ENCODE data around the gene COMP.

Gene COMP

DNA sequence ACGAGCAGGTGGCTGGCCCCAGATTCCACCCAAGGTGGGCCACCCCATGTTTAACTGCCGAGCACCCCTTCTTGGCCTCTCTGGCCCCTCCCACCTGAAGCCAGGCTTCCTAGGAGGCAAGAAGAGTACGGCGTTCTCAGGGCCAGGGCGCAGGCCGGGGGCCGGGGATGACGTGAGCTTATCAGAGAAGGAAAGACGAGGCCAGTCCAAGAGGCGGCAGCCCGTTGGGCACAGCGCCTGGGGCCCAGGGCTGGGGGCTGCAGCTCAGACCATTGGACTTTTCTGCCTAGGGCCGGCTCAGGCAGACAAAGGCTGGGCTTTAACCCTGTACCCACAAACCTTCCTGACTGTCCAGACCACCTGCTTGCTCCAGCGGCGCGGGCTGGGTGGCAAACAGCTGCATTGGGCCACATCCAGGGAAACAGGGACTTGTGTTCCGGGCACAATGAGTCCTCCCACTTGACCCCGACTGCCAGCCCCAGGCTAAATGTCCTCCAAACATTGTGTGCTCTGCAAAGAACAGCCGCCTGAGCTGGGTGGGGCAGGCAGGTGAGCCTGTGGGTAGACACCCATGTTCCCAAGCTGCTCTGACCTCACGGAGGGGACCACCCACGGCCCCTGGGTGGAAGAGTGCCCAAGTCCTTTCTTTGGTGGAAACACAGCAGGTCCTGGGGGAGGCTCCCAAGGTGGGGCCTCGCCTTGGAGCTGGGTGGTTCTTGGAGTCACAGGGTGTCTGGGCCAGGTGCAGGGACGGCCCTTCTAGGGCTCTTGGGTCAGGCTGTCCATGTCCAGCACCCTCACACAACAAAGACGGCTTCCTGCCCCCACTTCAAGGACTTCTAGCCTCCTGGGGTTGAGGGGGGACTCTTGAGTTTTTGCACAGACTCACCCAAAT lies 21.9 kb downstream of the COMP start:
- no peak for DNase-seq

DNA sequence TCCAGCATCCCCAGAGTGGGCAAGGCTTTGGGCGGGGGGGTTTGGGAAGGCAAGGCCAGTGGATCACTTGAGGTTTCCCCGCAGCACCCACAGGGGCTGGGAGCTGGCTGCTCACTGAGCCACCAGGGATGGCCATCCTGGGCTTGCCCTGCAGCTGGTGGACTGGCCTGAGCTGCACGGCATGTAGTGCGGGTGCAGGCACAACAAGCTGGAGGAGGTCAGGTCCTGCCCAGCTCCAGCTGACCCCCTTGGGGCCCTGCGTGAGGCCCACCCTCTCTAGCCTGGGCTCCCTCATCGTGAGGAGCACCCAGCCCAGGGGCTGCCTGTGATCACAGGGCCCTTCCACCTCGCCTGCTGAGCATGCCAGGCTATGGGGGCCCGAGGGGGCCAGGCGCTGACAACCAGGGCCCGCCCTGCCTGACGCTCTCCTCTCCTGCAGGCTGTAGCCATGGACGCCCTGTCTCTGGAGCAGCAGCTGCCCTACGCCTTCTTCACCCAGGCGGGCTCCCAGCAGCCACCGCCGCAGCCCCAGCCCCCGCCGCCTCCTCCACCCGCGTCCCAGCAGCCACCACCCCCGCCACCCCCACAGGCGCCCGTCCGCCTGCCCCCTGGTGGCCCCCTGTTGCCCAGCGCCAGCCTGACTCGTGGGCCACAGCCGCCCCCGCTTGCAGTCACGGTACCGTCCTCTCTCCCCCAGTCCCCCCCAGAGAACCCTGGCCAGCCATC lies 22.9 kb downstream of the COMP start:
- DNase-seq, result no peak

GRCh38 chr19:18765224-18765623 lies 25.9 kb downstream of the COMP start:
- no peak for DNase-seq

DNA sequence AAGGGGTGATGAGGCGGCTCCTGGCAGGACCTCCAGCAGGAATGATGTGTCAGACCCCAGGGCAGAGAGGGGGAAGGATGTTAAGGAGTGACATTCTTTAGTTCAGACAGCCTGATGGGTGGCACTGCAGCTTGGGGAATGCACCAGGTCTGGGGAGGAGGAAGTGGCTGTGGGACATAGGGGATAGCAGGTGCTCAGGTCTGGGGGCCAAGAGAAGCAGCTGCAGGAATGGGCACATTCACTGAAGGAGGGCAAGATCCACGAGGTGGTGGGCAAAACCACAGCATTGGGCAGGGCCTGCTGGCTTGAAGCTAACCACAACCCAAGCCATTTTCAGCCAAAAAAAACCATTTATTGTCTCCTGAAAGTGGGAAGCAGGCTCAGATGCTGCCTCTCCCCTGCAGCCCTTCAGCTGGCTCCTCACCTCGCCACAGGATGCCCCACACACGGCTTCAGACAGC lies 26.5 kb downstream of the COMP start:
- DNase-seq, result no peak

DNA sequence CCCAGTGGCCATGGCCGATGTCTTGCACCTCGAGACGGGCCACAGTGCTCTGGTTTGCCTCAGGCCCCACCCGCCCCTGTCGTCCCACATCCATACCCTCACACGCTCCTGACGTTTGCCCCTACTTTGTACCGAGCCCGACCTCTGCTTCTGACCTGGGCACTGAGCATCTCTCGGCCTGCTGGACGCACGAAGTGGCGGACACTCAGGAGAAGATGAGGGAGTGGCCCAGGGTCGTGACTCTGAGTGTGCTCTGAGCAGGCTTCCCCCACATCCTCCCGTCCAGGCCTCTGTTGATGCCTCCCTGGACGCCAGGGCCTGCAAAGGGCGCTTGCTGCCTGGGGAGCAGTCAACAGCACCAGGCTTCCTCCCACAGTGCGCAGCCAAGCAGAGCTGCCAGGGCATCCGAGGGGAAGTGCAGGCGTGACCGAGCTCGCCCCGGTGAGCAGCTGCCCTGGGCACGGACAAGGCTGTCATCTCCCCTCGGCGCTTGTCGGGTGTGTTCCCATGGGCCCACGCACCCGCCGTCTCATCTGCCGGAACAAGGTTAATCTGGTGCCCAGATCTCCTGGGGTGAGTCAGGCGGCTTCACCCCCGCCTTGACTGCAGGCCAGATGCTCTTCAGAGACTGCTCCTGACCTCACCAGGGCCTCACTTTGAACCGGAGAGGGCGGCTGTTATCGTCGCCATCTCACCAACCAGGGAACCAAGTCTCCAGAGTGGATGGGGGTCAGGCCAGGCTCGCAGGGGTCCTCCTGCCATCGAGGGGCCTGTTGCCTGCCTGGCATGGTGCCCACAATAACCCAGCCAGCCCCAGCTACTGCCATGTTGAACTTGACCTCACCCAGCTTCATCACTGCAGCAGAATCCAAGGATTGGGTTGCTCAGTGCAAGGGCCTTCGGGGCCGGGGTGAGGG lies 27.2 kb downstream of the COMP start:
- no peak for DNase-seq

DNA sequence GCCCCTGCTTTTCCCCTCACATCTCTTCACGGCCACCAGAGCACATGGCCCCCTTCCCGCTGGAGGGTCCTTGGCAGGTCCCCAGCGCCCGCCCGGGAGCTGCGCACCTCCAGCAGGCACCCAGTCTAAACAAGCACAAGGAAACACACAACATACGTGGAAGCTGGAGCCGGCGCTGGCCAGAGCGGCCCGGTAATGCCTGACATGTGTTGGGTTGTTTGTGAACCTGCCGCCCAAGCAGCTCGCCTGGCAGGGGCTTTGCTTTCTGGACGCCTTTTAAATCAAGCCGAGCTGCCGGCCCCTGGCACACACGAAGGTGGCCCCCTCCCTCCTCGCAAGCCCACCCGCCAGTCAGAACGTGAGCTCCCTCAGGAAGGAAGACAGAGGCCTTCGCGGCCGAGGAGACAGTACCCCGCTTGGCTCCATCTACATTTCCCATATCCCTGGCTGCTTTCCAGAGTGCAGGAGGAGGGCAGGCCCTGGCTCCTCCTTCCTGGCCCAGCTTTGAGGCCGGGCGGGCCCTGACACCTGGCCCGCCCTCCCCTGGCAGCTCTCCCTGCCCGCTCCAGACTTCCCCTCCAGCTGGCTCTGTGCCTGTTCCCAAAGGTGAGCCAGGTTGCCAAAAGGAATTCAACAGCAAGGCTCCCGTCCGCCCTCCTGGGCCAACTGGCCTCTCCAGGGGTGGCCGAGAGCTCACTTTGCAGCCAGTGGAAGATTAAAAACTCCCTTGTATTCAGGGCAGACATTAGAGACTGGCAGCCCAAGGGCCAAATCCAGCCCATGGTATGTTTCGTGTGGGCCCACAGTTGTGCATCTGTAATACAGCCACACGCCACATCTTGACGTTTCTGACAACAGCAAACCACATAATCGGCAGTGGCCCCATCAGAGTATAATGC lies 28.7 kb downstream of the COMP start:
- no peak for DNase-seq

GRCh38 chr19:18761531-18762110 lies 29.5 kb downstream of the COMP start:
- no peak for DNase-seq

DNA sequence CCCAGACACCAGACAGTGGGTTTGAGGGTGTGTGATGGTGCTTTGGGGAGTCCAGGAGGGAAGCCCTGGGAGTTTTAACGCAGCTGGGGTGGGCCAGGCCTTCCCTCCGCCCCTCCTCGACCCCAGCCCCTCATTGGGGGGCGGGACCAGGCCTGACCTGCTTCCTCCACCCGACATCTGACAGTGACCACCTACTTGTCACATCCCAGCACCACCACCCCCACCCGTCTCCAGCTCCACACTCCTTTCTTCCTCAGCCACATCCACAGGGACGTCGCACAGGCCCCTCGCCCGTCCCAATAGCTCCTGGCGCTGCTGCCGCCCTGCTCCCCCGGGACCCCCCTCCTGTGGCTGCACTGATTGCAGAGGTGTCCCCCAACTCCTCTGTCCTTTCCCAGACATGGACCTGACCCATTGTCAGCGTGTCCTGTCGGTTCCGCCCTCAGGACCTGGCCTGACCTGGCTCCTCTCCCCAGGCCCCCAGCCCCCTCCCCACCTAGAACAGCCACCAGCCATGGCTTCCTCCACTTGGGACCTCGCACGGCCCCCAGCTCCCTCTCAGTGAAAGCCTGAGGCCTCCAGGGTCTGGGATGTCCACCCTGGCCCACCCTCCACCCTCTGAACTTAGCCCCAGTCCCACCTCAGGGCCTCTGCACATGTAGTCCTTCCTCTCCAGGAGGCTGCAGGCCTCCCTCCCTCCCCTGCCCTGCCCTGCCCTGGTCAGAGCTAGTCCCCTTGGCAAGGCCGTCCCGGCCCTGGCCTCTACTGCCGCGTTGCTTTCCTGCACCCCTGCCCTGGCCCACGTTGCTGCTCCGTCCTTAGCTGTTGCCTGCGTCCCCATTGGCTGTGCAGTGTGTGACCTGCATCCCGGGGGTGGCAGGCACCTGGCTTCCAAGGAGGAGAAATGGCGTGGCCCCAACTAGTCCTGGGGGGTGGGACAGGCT lies 30.4 kb downstream of the COMP start:
- no peak for DNase-seq

DNA sequence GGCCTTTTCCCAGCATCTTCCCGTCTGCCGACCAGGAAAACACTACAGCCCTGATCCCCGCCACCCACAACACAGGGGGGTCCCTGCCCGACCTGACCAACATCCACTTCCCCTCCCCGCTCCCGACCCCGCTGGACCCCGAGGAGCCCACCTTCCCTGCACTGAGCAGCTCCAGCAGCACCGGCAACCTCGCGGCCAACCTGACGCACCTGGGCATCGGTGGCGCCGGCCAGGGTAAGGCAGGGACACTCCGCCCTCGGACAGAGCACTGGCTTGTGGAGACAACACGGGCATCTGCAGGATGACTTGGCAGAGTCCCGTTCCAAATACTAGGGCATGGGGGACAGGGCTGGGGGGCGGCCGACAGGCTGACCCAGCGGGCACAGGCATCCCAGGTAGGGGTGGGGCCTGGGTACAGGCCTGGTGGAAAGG lies 31.1 kb downstream of the COMP start:
- no peak for DNase-seq

DNA sequence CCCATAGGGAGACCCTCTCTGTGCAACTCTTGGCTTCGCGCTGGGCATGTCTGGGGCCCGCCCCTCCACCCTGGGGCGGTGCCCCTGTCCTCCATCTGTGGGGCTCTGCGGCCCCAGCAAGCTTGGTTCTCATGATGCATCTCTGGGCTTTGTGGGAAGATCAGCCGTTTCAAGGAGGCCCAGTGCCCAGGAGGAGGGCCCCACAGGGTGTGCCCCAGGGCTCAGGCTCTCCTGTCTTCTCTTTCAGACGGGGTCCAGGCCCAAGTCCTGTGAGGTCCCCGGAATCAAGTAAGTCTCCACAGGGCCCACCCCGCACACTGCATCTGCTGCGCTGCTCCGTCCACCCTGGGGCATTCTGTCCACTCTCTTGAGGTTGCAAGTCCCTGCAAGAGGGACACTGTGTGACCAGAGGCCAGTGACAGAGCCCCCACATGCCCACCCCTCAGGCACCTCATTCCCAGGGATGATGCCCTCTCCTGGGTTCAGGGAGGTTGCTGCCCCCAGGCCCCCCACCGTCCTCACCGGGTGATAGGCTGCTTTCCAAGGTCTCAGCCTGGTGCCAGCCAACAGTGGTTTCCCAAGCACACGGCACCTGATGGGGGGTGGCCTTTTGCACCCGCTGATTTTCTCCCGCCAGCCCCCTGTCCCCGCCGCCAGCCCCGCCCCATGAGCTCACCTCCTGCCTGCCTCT lies 31.7 kb downstream of the COMP start:
- DNase-seq, result no peak

DNA sequence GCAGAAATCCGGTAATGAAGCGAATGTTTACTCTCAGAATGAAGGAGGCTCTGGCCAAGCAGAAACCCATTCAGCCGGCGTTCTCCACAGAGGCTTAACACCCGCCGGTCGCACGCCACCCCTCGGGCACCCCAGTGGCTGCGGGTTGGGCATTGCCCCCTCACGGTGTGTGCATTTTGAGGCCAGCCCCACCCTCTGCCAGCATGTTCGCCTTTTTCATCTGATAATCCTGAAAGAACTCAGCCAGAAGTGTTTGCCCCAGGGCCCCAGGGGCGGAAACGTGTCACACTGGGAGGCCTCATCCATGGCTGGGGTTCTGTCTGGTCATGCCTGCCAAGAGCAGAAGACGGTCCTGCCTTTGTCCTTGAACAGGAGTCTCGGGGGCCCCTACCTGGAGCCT lies 34.2 kb downstream of the COMP start:
- no peak for DNase-seq

GRCh38 chr19:18754501-18754900 lies 36.6 kb downstream of the COMP start:
- DNase-seq, result no peak

DNA sequence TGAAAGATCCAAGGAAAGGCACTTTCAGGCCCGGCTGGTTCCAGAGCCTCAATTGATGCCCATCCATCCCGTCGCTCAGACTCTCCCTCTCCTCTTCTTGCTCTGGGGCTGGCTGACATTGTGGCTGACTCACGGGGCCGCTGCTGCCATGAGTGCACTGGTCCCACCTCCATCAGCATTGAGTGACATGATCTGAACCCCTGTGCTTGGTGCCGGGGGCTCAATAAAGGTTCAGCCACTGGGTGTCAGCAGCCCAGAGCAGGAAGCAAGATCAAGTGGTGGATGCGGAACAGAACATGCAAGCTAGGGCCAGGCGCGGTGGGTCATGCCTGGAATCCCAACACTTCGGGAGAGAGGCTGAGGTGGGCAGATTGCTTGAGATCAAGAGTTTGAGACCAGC lies 39.5 kb downstream of the COMP start:
- DNase-seq, result no peak

GRCh38 chr19:18750295-18750970 lies 40.7 kb downstream of the COMP start:
- DNase-seq, result no peak

- DNase-seq, result no peak
These were observed 41.5 kb downstream of the COMP start for GRCh38 chr19:18749362-18750231.

DNA sequence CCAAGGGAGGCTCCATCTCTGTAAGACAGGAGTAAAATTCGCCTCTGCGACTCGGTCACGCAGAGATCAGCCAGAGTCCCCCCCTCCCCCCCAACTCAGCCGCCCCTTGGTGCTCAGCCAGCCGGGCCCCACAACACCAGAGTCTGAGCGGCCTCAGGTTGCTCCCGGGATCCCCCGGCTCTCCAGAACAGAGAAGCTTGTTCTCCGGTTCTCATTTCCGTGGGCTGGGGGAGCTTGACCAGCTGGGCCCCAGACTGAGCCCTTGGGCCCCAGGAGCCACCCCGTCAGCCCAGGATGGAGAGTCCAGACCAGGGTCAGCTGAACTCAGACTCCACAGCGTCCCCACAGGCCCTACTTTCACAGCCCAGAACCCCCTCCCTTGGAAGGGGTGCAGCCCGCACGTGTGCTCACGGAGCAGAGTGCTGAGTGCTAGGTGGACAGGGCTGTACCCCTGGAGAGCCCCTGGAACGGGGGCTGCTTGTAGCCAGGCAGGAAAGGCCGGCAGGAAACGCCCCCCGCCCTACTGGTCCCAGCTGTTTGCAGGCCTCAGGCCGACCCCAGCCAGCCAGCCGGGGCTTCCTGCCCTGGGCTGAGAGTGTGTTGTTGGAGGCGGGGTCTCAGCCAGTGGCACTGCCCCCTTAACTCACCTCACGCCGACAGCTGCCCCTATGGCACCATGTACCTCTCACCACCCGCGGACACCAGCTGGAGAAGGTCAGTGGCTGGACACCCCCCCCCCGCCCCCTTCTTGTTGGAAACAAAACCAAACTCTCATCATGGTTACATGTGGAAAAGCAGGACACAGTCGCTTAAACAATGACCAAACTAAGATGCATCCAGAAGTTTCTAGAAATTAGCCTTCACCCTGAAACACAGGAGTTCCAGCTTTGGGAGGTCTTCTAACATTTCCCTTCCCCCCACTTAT lies 44.4 kb downstream of the COMP start:
- no peak for DNase-seq

- no peak for DNase-seq
These were observed 45.2 kb downstream of the COMP start for GRCh38 chr19:18745931-18746330.

All from CD4-positive, alpha-beta T cell treated with Interleukin-4 for 1 hour (primary cell).